ENCODE data around the gene F12. TPM values are rescaled to one million over a fixed set of nuclear protein-coding genes. Genes with fewer than 3 reads are reported as not detected.

Gene F12
- total RNA-seq, 2 experiments from 2014 or later, result 3.8 TPM; not detected in 1

DNA sequence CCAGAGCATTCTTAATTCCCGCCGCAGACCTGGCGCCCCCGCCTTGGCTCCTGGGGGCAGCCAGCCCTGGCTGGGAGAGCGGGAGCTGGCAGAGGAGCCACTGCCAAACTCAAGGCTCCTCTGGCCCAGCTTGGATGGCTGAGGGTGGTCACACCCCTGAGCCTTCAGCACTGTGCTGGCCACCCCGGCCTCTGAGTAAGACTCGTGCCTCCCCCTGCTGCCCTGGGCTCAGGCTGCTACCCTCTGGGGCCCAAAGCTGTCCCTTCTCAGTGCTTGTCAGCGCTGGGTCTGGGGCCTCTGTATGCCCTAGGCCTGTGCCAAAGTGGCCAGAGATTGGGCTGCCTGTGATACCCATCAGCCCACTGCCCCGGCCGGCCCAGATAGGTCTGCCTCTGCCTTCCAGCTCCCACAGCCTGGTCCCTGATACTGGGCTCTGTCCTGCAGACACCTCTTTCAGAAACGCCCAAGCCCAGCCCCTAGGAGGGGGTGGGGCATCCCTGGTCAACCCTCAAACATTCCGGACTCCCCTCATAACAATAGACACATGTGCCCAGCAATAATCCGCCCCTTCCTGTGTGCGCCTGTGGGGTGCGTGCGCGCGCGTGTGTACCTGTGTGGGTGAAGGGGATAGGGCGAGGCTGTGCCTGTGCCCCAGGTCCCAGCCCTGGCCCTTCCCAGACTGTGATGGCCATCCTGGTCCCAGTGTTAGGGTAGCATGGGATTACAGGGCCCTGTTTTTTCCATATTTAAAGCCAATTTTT lies 32.9 kb upstream of the F12 start:
- Histone ChIP-seq H3K27ac (ENCODE audit: low read depth, low read length, poor library complexity, severe bottlenecking) (no peak overlapping the region), H3K9me3 (ENCODE audit: low read length) (no peaks in the 10 kb centered on the region), H3K36me3 (ENCODE audit: insufficient read depth, low read length) (peaks cover 51% of the 10 kb centered on the region), H3K4me2 (ENCODE audit: low read length) (no peak overlapping the region), H3K4me1 (ENCODE audit: insufficient read depth, low read length, poor library complexity, severe bottlenecking) (peaks cover 25% of the 10 kb centered on the region), H3K9me2 (ENCODE audit: insufficient read depth, low read length) (no peaks in the 10 kb centered on the region), H3K79me2 (ENCODE audit: insufficient read depth, low read depth, low read length) (no peaks in the 10 kb centered on the region), H3K4me3 (ENCODE audit: low read depth, low read length, poor library complexity, severe bottlenecking) (no peak overlapping the region), H2AFZ (ENCODE audit: low read length) (no peak overlapping the region), H4K20me1 (ENCODE audit: insufficient read depth, low read length) (no peaks in the 10 kb centered on the region)
- DNase-seq (ENCODE audit: low spot score), result no peak
- TF ChIP-seq, protein P1, sequence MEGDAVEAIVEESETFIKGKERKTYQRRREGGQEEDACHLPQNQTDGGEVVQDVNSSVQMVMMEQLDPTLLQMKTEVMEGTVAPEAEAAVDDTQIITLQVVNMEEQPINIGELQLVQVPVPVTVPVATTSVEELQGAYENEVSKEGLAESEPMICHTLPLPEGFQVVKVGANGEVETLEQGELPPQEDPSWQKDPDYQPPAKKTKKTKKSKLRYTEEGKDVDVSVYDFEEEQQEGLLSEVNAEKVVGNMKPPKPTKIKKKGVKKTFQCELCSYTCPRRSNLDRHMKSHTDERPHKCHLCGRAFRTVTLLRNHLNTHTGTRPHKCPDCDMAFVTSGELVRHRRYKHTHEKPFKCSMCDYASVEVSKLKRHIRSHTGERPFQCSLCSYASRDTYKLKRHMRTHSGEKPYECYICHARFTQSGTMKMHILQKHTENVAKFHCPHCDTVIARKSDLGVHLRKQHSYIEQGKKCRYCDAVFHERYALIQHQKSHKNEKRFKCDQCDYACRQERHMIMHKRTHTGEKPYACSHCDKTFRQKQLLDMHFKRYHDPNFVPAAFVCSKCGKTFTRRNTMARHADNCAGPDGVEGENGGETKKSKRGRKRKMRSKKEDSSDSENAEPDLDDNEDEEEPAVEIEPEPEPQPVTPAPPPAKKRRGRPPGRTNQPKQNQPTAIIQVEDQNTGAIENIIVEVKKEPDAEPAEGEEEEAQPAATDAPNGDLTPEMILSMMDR (conservative IDR thresholded peaks at IDR 0.05; ENCODE audit: low read length), result no peak
- TF ChIP-seq EZH2phosphoT487 (IDR thresholded peaks at IDR 0.05; ENCODE audit: borderline replicate concordance, low read depth, low read length), result no peak
- BruUV-seq (replicated peaks), result no TSS peak
- intact Hi-C loops (cut with micrococcal nuclease; ENCODE audit: unreplicated experiment), result no loop called here
- ChIA-PET POLR2A (interaction anchor here (0.5 to 1.2 kb wide), 2 partner anchors 10 to 432 kb away, joined by 3 to 4 read pairs; no protein-coding TSS in a partner anchor), CTCF (ENCODE audit: unreplicated experiment) (interaction anchor here (0.5 kb wide), 1 partner anchor 16 kb away, joined by 3 read pairs; no protein-coding TSS in a partner anchor)

DNA sequence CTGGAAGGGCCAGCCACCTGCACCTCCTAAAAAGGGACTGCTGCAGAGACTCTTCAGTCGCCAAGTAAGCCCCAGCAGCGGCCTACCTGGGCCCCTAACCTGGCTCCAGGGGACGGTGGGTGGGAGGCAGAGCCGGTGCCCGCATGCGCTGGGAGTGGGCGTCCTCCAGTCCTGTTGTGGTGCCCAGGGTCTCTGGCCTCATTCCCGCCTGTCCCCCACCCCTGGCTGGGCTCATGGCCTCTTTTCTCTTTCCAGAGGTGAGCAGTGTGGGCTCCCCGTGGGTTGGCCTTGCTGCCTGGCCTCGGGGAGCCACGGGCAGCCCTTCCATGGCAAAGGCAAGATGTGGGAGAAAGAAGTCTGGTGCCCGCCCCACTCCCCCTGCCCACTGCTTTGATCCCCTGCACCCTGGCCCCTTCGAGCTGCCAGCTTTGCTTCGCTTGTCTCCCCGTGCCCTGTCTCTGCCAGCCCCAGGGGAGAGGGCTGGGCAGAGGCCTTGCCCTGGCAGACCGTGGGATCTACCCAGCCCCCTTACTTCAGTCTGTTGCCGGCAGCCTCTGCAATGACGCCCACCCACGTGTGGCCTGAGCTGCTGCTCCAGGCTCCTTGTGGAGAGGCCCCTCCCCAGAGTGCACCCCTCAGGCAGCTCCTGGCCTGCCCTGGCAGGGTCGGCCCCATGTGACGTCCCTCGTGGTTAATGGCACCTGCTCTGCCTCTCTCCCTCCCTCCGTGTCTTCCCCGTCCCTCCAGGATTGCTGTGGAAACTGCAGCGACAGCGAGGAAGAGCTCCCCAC lies 31.8 kb upstream of the F12 start:
- Histone ChIP-seq H3K4me1 (ENCODE audit: insufficient read depth, low read length, poor library complexity, severe bottlenecking) (peaks cover 22% of the 10 kb centered on the region), H3K9me3 (ENCODE audit: low read length) (no peaks in the 10 kb centered on the region), H3K4me3 (ENCODE audit: low read depth, low read length, poor library complexity, severe bottlenecking) (no peak overlapping the region), H3K4me2 (ENCODE audit: low read length) (no peak overlapping the region), H2AFZ (ENCODE audit: low read length) (no peak overlapping the region), H3K9me2 (ENCODE audit: insufficient read depth, low read length) (no peaks in the 10 kb centered on the region), H4K20me1 (ENCODE audit: insufficient read depth, low read length) (no peaks in the 10 kb centered on the region), H3K27ac (ENCODE audit: low read depth, low read length, poor library complexity, severe bottlenecking) (no peak overlapping the region), H3K79me2 (ENCODE audit: insufficient read depth, low read depth, low read length) (no peaks in the 10 kb centered on the region), H3K36me3 (ENCODE audit: insufficient read depth, low read length) (peaks cover 61% of the 10 kb centered on the region)
- no TSS peak for BruUV-seq (replicated peaks)
- intact Hi-C loops (cut with micrococcal nuclease; ENCODE audit: unreplicated experiment), result no loop called here
- ChIA-PET CTCF (ENCODE audit: unreplicated experiment) (interaction anchor here (0.5 kb wide), 1 partner anchor 15 kb away, joined by 3 read pairs; no protein-coding TSS in a partner anchor), POLR2A (interaction anchor here (1.2 kb wide), 1 partner anchor 11 kb away, joined by 4 read pairs; no protein-coding TSS in a partner anchor)
- DNase-seq (ENCODE audit: low spot score), result no peak
- TF ChIP-seq, protein P1 (conservative IDR thresholded peaks at IDR 0.05; ENCODE audit: low read length), result no peak
- no peak for TF ChIP-seq EZH2phosphoT487 (IDR thresholded peaks at IDR 0.05; ENCODE audit: borderline replicate concordance, low read depth, low read length)
